HT1080 (cell line): ENCODE measurements around the gene PSMD3. TPM values are rescaled to one million over a fixed set of nuclear protein-coding genes. Genes with fewer than 3 reads are reported as not detected.
"Not testable (repeated sequence)": the region's sequence is repeated elsewhere in the genome, so short reads cannot be mapped to it uniquely, and the experiment has no call there.

Experiments used
- DNase-seq: peaks from one replicate; pipeline ENCODE4 v3.0.0-alpha.2; 2015; ENCODE audit warnings: low read depth
- total RNA-seq: library from RNA; depleted of rRNA; stranded (reverse); fragments of >200 nt; shearing (Covaris generic); gene quantifications from 2 replicates; pipeline ENCODE4 v1.2.3, GENCODE V29; 2014

PSMD3 gene
- total RNA-seq, 1 experiment from 2014 or later = 243 TPM

DNA sequence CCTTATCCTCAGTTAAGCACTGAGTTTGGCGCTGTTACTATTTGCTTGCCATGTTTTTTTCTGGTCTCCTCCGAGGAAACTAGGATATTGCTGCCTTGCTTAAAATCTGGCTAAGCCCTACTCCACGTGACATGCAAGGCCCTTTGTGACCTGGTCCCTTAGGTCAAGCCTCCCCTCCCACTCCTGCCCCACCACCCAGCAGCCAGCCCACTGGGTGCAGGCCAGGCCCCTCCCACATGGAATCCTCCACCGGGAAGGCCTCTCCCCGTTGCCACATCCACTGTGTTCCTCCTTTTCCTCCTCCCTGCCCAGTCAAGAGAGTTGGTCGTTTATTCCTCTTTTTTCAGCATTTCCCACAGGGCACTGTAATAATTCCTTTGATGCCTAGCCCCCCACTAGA lies 16.2 kb downstream of the PSMD3 start:
- no peak for DNase-seq

DNA sequence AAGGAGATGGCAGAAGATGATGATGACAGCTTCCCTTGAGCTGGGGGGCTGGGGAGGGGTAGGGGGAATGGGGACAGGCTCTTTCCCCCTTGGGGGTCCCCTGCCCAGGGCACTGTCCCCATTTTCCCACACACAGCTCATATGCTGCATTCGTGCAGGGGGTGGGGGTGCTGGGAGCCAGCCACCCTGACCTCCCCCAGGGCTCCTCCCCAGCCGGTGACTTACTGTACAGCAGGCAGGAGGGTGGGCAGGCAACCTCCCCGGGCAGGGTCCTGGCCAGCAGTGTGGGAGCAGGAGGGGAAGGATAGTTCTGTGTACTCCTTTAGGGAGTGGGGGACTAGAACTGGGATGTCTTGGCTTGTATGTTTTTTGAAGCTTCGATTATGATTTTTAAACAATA lies 16.9 kb downstream of the PSMD3 start:
- no peak for DNase-seq

DNA sequence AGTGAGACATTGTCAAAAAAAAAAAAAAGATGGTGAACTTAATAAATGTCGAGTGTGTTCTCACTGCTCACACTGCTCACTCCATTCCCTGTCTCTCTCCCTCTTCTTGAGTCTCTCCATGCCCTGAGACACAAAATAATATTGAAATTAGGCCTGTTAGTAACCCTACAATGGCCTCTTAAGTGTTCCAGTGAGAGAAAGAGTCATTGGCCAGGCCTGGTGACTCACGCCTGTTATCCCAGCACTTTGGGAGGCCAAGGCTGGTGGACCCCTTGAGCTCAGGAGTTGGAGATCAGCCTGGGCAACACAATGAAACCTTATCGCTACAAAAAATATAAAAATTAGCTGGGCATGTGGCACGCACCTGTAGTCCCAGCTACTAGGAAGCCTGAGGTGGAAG lies 18.5 kb downstream of the PSMD3 start:
- DNase-seq = no peak

DNA sequence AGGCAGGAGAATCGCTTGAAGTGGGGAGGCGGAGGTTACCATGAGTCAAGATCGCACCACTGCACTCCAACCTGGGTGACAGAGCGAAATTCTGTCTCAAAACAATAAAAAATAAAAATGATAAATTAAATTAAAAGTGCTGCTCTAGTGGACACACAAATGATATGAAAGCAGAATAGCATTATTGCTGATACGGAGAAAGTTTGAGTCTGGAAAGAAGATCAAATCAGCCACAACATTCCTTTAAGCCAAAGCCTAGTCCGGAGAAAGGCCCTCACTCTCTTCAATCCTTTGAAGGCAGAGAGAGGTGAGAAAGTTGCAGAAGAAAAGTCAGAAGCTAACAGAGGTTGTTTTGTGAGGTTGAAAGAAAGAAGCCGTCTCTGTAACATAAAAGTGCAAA lies 19.6 kb downstream of the PSMD3 start:
- no peak for DNase-seq

DNA sequence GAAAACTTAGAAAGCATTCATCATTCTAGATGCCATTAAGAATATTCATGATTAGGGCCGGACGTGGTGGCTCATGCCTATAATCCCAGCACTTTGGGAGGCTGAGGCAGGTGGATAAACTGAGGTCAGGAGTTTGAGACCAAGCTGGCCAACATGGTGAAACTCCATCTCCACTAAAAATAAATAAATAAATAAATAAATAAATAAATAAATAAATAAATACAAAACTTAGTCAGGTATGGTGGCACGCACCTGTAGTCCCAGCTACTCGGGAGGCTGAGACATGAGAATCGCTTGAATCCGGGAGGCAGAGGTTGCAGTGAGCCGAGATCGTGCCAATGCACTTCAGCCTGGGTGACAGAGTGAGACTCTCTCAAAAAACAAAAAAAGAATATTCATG lies 20.7 kb downstream of the PSMD3 start:
- DNase-seq = not testable (repeated sequence)

DNA sequence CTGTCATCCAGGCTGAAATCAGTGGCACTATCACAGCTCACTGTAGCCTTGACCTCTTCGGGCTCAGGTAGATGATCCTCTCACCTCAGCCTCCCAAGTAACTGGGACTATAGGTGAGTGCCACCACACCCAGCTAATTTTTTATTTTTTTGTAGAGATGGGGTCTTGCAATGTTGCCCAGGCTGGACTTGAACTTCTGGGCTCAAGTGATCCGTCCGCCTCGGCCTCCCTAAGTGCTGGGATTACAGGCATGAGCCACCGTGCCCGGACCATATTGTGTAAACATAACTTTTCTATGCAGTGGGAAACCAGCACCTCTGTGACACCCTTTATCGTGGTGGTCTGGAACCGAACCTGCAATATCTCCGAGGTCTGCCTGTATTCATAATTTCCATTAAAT lies 23.5 kb downstream of the PSMD3 start:
- no peak for DNase-seq

DNA sequence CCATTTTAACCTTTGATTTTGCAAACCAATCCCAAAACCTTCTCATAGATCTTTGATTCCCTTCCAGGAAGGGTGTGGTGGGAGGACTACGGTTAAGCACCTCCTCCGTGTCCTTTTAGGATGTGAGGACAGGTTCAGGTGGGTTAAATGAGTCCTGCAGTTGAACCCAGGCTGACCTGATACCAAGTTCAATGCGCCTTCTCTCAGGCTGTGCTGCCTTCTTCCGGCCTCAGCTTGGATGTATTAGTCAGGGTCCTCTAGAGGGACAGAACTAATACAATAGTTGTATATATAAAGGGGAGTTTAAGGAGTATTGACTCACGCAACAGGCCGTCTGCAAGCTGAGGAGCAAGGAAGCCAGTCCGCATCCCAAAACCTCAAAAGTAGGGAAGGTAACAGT lies 24.1 kb downstream of the PSMD3 start:
- DNase-seq = no peak

DNA sequence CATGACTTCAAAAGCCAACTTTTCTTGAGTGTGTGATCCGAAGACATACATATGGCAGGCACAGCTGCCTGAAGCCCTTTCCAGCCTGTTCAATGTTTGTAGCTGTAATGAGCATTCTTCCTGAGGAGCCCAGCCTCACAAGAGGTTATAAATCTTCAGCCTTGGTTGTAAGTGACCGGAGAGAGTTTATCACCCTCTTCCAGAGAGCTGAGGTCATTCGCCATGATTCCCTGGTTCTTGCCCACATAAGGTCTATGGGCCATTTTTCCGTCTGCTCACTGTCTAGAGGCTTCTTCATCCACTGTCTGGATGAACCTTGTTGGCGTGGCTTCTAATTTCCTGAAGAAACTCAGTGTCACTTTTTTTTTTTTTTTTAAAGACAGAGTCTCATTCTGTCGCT lies 24.9 kb downstream of the PSMD3 start:
- DNase-seq = no peak

DNA sequence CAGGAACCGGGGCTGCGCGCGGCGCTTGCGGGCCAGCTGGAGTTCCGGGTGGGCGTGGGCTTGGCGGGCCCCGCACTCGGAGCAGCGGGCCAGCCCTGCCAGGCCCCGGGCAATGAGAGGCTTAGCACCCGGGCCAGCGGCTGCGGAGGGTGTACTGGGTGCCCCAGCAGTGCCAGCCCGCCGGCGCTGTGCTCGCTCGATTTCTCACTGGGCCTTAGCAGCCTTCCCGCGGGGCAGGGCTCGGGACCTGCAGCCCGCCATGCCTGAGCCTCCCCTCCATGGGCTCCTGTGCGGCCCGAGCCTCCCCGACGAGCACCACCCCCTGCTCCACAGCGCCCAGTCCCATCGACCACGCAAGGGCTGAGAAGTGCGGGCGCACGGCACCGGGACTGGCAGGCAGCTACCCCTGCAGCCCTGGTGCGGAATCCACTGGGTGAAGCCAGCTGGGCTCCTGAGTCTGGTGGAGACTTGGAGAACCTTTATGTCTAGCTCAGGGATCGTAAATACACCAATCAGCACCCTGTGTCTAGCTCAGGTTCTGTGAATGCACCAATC lies 30.4 kb downstream of the PSMD3 start:
- not testable (repeated sequence) for DNase-seq

DNA sequence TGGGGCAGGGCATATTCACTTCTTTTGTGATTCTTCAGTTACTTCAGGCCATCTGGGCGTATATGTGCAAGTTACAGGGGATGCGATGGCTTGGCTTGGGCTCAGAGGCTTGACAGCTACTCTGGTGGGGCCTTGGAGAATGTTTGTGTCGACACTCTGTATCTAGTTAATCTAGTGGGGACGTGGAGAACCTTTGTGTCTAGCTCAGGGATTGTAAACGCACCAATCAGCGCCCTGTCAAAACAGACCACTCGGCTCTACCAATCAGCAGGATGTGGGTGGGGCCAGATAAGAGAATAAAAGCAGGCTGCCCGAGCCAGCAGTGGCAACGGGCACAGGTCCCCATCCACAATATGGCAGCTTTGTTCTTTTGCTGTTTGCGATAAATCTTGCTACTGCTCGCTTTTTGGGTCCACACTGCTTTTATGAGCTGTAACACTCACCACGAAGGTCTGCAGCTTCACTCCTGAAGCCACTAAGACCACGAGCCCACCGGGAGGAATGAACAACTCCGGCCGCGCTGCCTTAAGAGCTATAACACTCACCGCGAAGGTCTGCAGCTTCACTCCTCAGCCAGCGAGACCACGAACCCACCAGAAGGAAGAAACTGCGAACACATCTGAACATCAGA lies 31.5 kb downstream of the PSMD3 start:
- DNase-seq = not testable (repeated sequence)

DNA sequence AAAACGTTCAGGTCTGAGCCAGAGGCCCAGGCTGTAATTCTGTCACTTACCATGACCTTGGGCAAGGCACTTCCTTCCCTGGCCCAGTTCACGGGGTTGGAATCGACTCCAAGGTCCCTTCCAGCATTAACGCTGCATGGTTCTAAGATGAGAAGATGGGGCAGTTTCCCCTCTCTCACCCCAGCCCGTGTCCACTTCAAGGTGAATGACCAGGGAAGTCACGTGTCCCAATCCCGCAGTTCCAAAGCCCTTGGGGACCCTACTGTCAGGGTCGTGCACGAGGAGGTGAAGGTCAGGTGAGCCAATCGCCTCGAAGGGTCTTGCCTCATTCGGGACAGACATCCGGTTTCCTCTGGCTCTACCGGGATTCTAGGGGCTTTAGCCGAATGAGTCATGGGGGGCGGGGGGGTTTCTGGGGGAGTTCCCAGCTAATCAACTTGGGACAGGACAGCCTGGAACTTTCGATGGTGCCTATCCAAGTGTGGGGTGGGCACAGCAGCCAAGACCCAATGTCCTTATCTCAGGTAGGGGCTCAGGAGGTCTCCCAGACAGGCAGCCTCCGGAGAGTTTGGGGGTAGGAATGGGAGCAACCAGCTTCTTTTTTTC lies 33.9 kb downstream of the PSMD3 start:
- DNase-seq = no peak

DNA sequence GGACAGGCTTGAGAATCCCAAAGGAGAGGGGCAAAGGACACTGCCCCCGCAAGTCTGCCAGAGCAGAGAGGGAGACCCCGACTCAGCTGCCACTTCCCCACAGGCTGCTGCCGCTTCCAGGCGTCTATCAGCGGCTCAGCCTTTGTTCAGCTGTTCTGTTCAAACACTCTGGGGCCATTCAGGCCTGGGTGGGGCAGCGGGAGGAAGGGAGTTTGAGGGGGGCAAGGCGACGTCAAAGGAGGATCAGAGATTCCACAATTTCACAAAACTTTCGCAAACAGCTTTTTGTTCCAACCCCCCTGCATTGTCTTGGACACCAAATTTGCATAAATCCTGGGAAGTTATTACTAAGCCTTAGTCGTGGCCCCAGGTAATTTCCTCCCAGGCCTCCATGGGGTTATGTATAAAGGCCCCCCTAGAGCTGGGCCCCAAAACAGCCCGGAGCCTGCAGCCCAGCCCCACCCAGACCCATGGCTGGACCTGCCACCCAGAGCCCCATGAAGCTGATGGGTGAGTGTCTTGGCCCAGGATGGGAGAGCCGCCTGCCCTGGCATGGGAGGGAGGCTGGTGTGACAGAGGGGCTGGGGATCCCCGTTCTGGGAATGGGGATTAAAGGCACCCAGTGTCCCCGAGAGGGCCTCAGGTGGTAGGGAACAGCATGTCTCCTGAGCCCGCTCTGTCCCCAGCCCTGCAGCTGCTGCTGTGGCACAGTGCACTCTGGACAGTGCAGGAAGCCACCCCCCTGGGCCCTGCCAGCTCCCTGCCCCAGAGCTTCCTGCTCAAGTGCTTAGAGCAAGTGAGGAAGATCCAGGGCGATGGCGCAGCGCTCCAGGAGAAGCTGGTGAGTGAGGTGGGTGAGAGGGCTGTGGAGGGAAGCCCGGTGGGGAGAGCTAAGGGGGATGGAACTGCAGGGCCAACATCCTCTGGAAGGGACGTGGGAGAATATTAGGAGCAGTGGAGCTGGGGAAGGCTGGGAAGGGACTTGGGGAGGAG lies 34.7 kb downstream of the PSMD3 start, which contains the start of gene CSF3:
Gene CSF3 (plus strand): TSS at position 436 of the 993 bp plus-strand sequence. CDS start 35 bp downstream, at position 471.
- DNase-seq = no peak

DNA sequence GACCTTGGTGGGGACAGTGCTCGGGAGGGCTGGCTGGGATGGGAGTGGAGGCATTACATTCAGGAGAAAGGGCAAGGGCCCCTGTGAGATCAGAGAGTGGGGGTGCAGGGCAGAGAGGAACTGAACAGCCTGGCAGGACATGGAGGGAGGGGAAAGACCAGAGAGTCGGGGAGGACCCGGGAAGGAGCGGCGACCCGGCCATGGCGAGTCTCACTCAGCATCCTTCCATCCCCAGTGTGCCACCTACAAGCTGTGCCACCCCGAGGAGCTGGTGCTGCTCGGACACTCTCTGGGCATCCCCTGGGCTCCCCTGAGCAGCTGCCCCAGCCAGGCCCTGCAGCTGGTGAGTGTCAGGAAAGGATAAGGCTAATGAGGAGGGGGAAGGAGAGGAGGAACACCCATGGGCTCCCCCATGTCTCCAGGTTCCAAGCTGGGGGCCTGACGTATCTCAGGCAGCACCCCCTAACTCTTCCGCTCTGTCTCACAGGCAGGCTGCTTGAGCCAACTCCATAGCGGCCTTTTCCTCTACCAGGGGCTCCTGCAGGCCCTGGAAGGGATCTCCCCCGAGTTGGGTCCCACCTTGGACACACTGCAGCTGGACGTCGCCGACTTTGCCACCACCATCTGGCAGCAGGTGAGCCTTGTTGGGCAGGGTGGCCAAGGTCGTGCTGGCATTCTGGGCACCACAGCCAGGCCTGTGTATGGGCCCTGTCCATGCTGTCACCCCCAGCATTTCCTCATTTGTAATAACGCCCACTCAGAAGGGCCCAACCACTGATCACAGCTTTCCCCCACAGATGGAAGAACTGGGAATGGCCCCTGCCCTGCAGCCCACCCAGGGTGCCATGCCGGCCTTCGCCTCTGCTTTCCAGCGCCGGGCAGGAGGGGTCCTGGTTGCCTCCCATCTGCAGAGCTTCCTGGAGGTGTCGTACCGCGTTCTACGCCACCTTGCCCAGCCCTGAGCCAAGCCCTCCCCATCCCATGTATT lies 35.7 kb downstream of the PSMD3 start:
- DNase-seq = no peak

DNA sequence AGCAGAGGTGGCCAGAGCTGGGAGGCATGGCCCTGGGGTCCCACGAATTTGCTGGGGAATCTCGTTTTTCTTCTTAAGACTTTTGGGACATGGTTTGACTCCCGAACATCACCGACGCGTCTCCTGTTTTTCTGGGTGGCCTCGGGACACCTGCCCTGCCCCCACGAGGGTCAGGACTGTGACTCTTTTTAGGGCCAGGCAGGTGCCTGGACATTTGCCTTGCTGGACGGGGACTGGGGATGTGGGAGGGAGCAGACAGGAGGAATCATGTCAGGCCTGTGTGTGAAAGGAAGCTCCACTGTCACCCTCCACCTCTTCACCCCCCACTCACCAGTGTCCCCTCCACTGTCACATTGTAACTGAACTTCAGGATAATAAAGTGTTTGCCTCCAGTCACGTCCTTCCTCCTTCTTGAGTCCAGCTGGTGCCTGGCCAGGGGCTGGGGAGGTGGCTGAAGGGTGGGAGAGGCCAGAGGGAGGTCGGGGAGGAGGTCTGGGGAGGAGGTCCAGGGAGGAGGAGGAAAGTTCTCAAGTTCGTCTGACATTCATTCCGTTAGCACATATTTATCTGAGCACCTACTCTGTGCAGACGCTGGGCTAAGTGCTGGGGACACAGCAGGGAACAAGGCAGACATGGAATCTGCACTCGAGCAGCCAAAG lies 36.9 kb downstream of the PSMD3 start:
- no peak for DNase-seq

DNA sequence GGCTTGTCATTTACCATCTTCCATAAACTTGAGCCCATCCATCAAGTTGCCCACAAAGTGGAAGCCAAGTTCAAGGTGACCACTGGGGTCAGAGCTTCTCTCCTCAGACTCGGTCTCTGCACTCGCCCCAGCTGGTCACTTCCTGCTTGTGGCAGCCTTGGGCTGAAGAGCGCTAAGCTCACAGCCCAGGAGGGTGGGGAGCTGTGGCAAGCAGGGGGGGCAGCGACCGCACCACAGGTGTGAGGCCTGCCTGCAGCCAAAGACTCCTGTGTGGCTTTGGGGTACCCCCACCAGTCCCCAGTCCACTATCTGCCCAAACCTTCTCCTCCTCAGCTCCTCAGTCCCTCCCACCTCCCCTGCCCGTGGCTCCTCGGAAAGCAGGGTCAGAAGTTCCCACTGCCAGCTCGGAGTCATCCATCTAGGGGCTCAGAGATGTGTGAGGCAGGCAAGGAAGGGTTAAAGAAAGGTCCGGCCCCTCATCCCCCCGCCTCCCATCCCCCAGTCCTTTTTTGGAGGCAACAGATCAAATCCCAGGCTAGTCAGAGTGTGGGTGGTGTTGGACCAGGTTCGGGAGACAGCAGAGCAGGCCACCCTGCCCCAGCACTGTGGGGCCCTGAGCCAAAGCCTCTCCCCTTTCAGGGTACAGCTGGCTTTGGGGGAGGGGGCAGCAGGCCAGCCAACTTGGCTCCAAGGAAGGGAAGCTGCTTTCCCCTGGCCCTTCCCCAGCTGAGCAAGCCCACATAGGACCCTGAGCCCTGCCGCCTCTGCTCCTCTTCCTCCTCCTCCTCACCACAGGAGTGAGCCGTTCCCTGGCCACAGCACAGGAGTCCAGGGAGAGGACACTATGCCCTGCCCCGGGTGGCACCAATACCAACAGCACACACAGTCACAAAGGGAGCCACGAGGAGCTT lies 37.9 kb downstream of the PSMD3 start:
- no peak for DNase-seq

DNA sequence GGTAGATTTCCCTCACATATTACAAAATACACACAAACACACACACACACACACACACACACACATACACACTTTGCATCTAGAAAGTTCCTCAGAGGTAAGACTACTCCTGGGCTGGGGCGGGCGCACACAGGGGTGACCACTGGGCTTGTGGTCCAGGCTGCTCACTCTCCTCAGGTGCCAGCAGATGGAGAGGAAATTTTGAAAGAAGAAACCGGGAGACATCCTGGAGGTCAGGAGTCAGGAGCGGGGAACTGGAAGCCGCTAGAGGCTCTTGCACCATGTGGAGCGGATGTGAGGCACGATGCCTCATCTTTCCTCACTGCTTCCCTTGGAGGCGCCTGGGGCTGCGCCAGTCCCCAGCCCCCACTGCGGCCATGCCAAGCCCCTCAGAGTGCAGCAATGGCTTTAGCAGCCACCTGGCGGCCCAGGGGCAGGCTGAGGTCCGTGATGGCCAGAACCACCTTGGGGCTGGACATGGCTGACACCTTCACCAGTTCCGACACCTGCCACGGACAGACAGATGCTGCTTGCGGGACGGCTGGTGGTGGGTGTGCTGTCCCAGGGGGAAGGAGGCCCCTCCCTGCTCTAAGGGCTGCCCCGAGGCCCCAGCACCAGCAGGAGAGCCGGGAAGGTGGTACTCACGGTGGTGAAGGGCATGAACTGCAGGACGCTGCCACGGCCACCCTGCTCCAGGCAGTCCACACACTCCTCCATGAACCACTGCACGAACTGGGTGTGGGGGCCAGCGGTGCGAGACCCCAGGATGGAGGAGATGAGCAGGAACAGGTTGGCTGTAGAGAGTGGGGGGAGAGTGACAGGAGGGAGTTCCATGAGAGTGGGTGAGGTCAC lies 38.8 kb downstream of the PSMD3 start:
- peak; percentile 41 for DNase-seq

DNA sequence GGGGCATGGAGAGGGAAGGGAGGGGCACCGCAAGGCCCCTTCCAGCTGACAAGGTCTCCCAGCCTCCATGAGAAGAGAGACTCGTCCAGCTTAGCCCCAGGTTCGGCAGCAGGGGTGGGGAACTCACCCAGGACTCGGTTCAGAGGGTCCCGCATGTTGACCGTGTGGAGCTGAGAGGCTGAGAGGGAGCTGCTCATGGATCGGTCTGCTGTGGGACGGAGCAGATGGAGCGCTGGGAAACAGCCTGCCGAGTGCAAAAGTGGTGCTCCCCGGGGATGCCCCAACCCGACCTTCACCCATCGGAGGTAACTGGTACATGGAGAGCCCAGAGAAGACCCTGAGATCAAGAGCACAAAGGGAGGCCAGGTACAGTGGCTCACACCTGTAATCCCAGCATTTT lies 39.5 kb downstream of the PSMD3 start:
- DNase-seq = no peak

DNA sequence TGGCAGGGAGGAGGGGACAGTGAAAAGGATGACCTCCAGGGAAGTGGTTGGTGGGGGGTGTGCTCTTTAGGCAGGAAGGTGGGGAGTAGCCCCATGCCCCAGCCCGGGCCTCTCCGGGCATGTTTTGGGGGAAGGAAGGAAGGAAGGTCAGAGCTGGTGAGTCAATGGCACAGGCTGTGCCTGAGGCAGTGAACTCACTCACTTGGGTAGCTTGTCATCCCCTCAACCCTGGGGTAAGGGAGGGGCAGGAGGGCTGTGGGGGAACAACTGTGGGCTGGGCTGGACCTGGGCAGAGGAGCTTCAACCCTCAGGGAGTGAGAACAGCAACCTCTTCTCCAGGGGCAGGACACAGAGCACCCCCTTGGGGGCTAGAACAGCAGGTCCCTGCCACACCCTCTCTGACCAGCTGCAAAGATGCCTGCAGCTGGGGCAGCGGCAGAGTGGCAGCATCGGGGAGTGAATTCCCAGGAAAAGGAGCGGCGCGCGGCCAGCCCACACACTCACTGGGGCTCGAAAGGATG lies 40.9 kb downstream of the PSMD3 start:
- DNase-seq = peak; percentile 97
